CD8-positive, alpha-beta memory T cell (primary cell): ENCODE measurements around the gene MIB2. TPM values are rescaled to one million over a fixed set of nuclear protein-coding genes. Genes with fewer than 3 reads are reported as not detected.

ENCODE experiments used
- CTCF ChIA-PET: fragments of 350-600 bp; sonication (Branson Sonifier 250); formaldehyde crosslinking; loops from one replicate; lab custom pipeline; 2021; ENCODE audit warnings: antibody characterized with exemption; lab: Charles Lee
- POLR2A ChIA-PET: fragments of 350-600 bp; sonication (Branson Sonifier 250); formaldehyde crosslinking; loops from one replicate; lab custom pipeline; 2021; ENCODE audit warnings: antibody characterized with exemption; lab: Charles Lee
- DNase-seq, 5 donors: peaks; one replicate each; pipeline versions ENCODE4 v3.0.0 to v3.0.0-alpha.2; 2020 to 2022; ENCODE audit warnings: mixed read lengths in 1 of 5
- H3K27ac ChIP-seq: one replicate; pipeline ENCODE4 v1.7.0; 2013; ENCODE audit warnings: low read depth, mild to moderate bottlenecking, low read length, moderate library complexity
- H3K27me3 ChIP-seq: 2 replicates; pipeline ENCODE4 v1.7.0; 2013; ENCODE audit warnings: low read length, mild to moderate bottlenecking; ENCODE audit not compliant: insufficient read depth, poor library complexity, severe bottlenecking
- H3K36me3 ChIP-seq: 2 replicates; pipeline ENCODE4 v1.7.0; 2013; ENCODE audit warnings: mild to moderate bottlenecking, low read length, moderate library complexity; ENCODE audit not compliant: insufficient read depth
- H3K4me1 ChIP-seq: 2 replicates; pipeline ENCODE4 v1.7.0; 2013; ENCODE audit warnings: mild to moderate bottlenecking, low read length, moderate library complexity; ENCODE audit not compliant: insufficient read depth
- H3K4me3 ChIP-seq: 2 replicates; pipeline ENCODE4 v1.7.0; 2013; ENCODE audit warnings: mild to moderate bottlenecking, low read length
- H3K9me3 ChIP-seq: 2 replicates; pipeline ENCODE4 v1.7.0; 2013; ENCODE audit warnings: mild to moderate bottlenecking, low read length
- H3K27ac Mint-ChIP-seq, 8 donors: one replicate each; pipeline ENCODE4 v1.8.0; 2020 to 2021; ENCODE audit warnings: mixed read lengths in 8 of 8, mild to moderate bottlenecking in 6 of 8, inconsistent platforms in 3 of 8, moderate library complexity in 3 of 8
- H3K27me3 Mint-ChIP-seq, 2 donors: one replicate each; pipeline ENCODE4 v1.8.0; 2020 to 2021; ENCODE audit warnings: mixed read lengths in 2 of 2, mild to moderate bottlenecking in 1 of 2, moderate library complexity in 1 of 2
- H3K36me3 Mint-ChIP-seq, 3 donors: one replicate each; pipeline ENCODE4 v1.8.0; 2020 to 2021; ENCODE audit warnings: mixed read lengths in 3 of 3, inconsistent platforms in 1 of 3, mild to moderate bottlenecking in 1 of 3
- H3K4me1 Mint-ChIP-seq, 3 donors: one replicate each; pipeline ENCODE4 v1.8.0; 2020 to 2021; ENCODE audit warnings: mixed read lengths in 3 of 3, inconsistent platforms in 1 of 3, mild to moderate bottlenecking in 1 of 3
- H3K4me3 Mint-ChIP-seq, 7 donors: one replicate each; pipeline ENCODE4 v1.8.0; 2020 to 2021; ENCODE audit warnings: mixed read lengths in 7 of 7, mild to moderate bottlenecking in 6 of 7, moderate library complexity in 4 of 7, inconsistent platforms in 2 of 7
- H3K9me3 Mint-ChIP-seq, 5 donors: one replicate each; pipeline ENCODE4 v1.8.0; 2020 to 2022; ENCODE audit warnings: mixed read lengths in 5 of 5, mild to moderate bottlenecking in 3 of 5, moderate library complexity in 2 of 5, inconsistent platforms in 1 of 5
- polyA plus RNA-seq: library from polyadenylated mRNA; unstranded; fragments of 300-500 nt; fragmentation: Illumina TruSeq; gene quantifications from one replicate; pipeline ENCODE4 v1.2.3, GENCODE V29; 2021
- total RNA-seq, 2 experiments: library from RNA; stranded (reverse); gene quantifications; one replicate each; pipeline ENCODE4 v1.2.3, GENCODE V29; 2021

MIB2 gene
- total and polyA plus RNA-seq, 3 experiments from 2014 or later = 40.4 to 46.6 (median 45.7) TPM

DNA sequence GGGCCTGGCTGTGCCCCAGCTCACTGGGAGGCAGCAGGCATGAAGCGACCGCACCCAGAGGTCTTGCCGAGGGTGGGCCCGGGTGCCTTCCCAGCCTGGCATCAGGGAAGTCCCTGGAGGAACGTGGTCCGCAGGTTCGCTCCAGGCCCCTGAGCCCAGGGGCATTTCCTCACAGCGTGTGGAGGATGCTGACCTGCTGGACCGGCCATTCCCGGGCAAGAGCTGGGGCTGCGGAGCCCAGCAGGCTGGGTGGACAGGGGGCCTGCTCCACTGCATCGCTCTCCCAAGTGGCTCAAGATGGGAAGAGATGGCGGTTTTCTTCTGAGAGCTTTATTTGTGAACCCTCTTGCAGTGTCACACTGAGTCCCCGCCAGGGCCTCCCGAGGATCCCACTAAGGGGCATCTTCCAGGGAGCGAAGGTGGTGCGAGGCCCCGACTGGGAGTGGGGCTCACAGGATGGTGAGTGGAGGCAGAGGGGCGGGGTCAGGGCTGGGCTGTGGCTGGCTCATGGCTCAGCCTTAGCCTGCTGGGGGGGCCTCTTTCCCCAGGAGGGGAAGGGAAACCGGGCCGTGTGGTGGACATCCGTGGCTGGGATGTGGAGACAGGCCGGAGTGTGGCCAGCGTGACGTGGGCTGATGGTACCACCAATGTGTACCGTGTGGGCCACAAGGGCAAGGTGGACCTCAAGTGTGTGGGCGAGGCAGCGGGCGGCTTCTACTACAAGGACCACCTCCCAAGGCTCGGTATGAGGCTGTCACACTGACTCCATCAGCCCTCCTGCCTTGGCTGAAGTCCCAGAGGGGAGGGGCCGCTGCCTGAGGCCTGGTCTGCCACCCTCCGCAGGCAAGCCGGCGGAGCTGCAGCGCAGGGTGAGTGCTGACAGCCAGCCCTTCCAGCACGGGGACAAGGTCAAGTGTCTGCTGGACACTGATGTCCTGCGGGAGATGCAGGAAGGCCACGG lies 9.4 kb downstream of the MIB2 start:
- H3K9me3 Mint-ChIP-seq = no peaks in the 10 kb centered on the region
- H3K4me3 ChIP-seq = no peak overlapping the region
- no peaks in the 10 kb centered on the region for H3K4me1 ChIP-seq
- peak in 1 of 5 donors; percentile 47 for DNase-seq
- no peak overlapping the region for H3K27ac ChIP-seq
- no peaks in the 10 kb centered on the region for H3K36me3 ChIP-seq
- H3K27me3 ChIP-seq = no peaks in the 10 kb centered on the region
- ChIA-PET CTCF (no interaction called here), POLR2A (interaction anchor here (2.3 kb wide), 1 partner anchor 10 kb away, joined by 21 read pairs; the partner anchor contains the start of gene MIB2)
- peaks cover 0 to 2% of the 10 kb centered on the region in 2 donors for H3K27me3 Mint-ChIP-seq
- H3K27ac Mint-ChIP-seq = peak overlapping the region in 1 of 8 donors; percentile 57
- H3K4me1 Mint-ChIP-seq = peaks cover under 1 to 21% (median 8%) of the 10 kb centered on the region in 3 donors
- H3K4me3 Mint-ChIP-seq = no peak overlapping the region
- H3K36me3 Mint-ChIP-seq = no peaks in the 10 kb centered on the region
- no peaks in the 10 kb centered on the region for H3K9me3 ChIP-seq

- H3K9me3 Mint-ChIP-seq = peaks cover 0 to 2% (median 0%) of the 10 kb centered on the region in 5 donors
- peaks cover 0 to 2% (median 0%) of the 10 kb centered on the region in 3 donors for H3K36me3 Mint-ChIP-seq
- Histone ChIP-seq H3K4me1 (no peaks in the 10 kb centered on the region), H3K27ac (no peak overlapping the region), H3K36me3 (no peaks in the 10 kb centered on the region), H3K9me3 (no peaks in the 10 kb centered on the region), H3K27me3 (no peaks in the 10 kb centered on the region), H3K4me3 (no peak overlapping the region)
- H3K27ac Mint-ChIP-seq = no peak overlapping the region
- DNase-seq = peak in 1 of 5 donors; percentile 44
- peaks cover 7 to 24% (median 10%) of the 10 kb centered on the region in 3 donors for H3K4me1 Mint-ChIP-seq
- POLR2A ChIA-PET = interaction anchor here (2.3 kb wide), 1 partner anchor 10 kb away, joined by 21 read pairs; the partner anchor contains the start of gene MIB2
- CTCF ChIA-PET = interaction anchor here (0.6 kb wide), 1 partner anchor 123 kb away, joined by 3 read pairs; no protein-coding TSS in a partner anchor
- H3K27me3 Mint-ChIP-seq = peaks cover 0 to 4% of the 10 kb centered on the region in 2 donors
- H3K4me3 Mint-ChIP-seq = no peak overlapping the region
Observed at GRCh38 chr1:1625404-1625775, 10.1 kb downstream of the MIB2 start.

GRCh38 chr1:1625824-1626206 lies 10.5 kb downstream of the MIB2 start:
- Mint-ChIP-seq H3K4me3 (no peak overlapping the region), H3K9me3 (peaks cover 0 to 2% (median 0%) of the 10 kb centered on the region in 5 donors), H3K4me1 (peaks cover 8 to 25% (median 10%) of the 10 kb centered on the region in 3 donors), H3K27me3 (peaks cover 0 to 4% of the 10 kb centered on the region in 2 donors), H3K27ac (peak overlapping the region in 3 of 8 donors; percentile 38 to 93 (median 85)), H3K36me3 (peaks cover 0 to 2% (median 0%) of the 10 kb centered on the region in 3 donors)
- no peak overlapping the region for H3K4me3 ChIP-seq
- H3K36me3 ChIP-seq = no peaks in the 10 kb centered on the region
- CTCF ChIA-PET = interaction anchor here (0.6 kb wide), 1 partner anchor 123 kb away, joined by 3 read pairs; no protein-coding TSS in a partner anchor
- no peaks in the 10 kb centered on the region for H3K9me3 ChIP-seq
- POLR2A ChIA-PET = interaction anchor here (0.6 to 2.3 kb wide), 2 partner anchors 11 to 151 kb away, joined by 7 to 21 read pairs; partner anchors contain the start of gene MIB2
- peak in 1 of 5 donors; percentile 47 for DNase-seq
- H3K4me1 ChIP-seq = no peaks in the 10 kb centered on the region
- no peak overlapping the region for H3K27ac ChIP-seq
- no peaks in the 10 kb centered on the region for H3K27me3 ChIP-seq

- Histone ChIP-seq H3K4me3 (no peak overlapping the region), H3K27me3 (no peaks in the 10 kb centered on the region), H3K36me3 (no peaks in the 10 kb centered on the region), H3K4me1 (no peaks in the 10 kb centered on the region), H3K9me3 (no peaks in the 10 kb centered on the region), H3K27ac (no peak overlapping the region)
- peaks cover 0 to 2% (median 0%) of the 10 kb centered on the region in 3 donors for H3K36me3 Mint-ChIP-seq
- peak overlapping the region in 1 of 7 donors; percentile 68 for H3K4me3 Mint-ChIP-seq
- POLR2A ChIA-PET = interaction anchor here (0.6 to 2.3 kb wide), 3 partner anchors 11 to 580 kb away, joined by 6 to 21 read pairs (median 7); partner anchors contain the start of gene MIB2
- CTCF ChIA-PET = interaction anchor here (0.6 kb wide), 1 partner anchor 124 kb away, joined by 3 read pairs; no protein-coding TSS in a partner anchor
- peaks cover 0 to 2% (median 0%) of the 10 kb centered on the region in 5 donors for H3K9me3 Mint-ChIP-seq
- H3K4me1 Mint-ChIP-seq = peaks cover 8 to 26% (median 10%) of the 10 kb centered on the region in 3 donors
- H3K27ac Mint-ChIP-seq = peak overlapping the region in 2 of 8 donors; percentile 87 to 93
- DNase-seq = peak in 1 of 5 donors; percentile 55
- peaks cover 0 to 4% of the 10 kb centered on the region in 2 donors for H3K27me3 Mint-ChIP-seq
Observed at GRCh38 chr1:1626207-1627141, 11.2 kb downstream of the MIB2 start.

GRCh38 chr1:1627261-1627828 lies 12.0 kb downstream of the MIB2 start:
- Histone ChIP-seq H3K4me1 (peaks cover 5% of the 10 kb centered on the region), H3K27ac (no peak overlapping the region), H3K9me3 (no peaks in the 10 kb centered on the region), H3K36me3 (no peaks in the 10 kb centered on the region), H3K27me3 (no peaks in the 10 kb centered on the region), H3K4me3 (no peak overlapping the region)
- peaks cover 0 to 2% (median 0%) of the 10 kb centered on the region in 5 donors for H3K9me3 Mint-ChIP-seq
- peaks cover 0 to 2% (median 0%) of the 10 kb centered on the region in 3 donors for H3K36me3 Mint-ChIP-seq
- peak in 1 of 5 donors; percentile 56 for DNase-seq
- H3K4me3 Mint-ChIP-seq = peak overlapping the region in 3 of 7 donors; percentile 19 to 68 (median 37)
- CTCF ChIA-PET = no interaction called here
- peaks cover 8 to 28% (median 8%) of the 10 kb centered on the region in 3 donors for H3K4me1 Mint-ChIP-seq
- peaks cover 0 to 4% of the 10 kb centered on the region in 2 donors for H3K27me3 Mint-ChIP-seq
- no peak overlapping the region for H3K27ac Mint-ChIP-seq
- POLR2A ChIA-PET = interaction anchor here (0.6 to 2.3 kb wide), 2 partner anchors 12 to 579 kb away, joined by 6 to 21 read pairs; partner anchors contain the start of gene MIB2

- Mint-ChIP-seq H3K4me3 (peak overlapping the region in 6 of 7 donors; percentile 26 to 77 (median 42)), H3K27ac (peak overlapping the region in 6 of 8 donors; percentile 8 to 91 (median 43)), H3K36me3 (peaks cover 0 to 2% (median 0%) of the 10 kb centered on the region in 3 donors), H3K27me3 (peaks cover 0 to 2% of the 10 kb centered on the region in 2 donors), H3K9me3 (peaks cover 0 to 2% (median 0%) of the 10 kb centered on the region in 5 donors), H3K4me1 (peaks cover 7 to 25% (median 8%) of the 10 kb centered on the region in 3 donors)
- no peak overlapping the region for H3K4me3 ChIP-seq
- H3K27me3 ChIP-seq = no peaks in the 10 kb centered on the region
- CTCF ChIA-PET = interaction anchor here (1.2 to 3.9 kb wide), 5 partner anchors 7 to 152 kb away, joined by 3 to 29 read pairs (median 6); partner anchors contain the start of gene MIB2
- peaks cover 5% of the 10 kb centered on the region for H3K4me1 ChIP-seq
- DNase-seq = peak in 1 of 5 donors; percentile 57
- H3K27ac ChIP-seq = peak overlapping the region; percentile 65
- H3K36me3 ChIP-seq = no peaks in the 10 kb centered on the region
- H3K9me3 ChIP-seq = no peaks in the 10 kb centered on the region
- POLR2A ChIA-PET = interaction anchor here (0.5 to 3.7 kb wide), 6 partner anchors 9 to 723 kb away, joined by 3 to 101 read pairs (median 6); partner anchors contain the start of gene MIB2
Observed at GRCh38 chr1:1627829-1628753, 12.8 kb downstream of the MIB2 start.
